ENCODE data around the gene KTN1.

Gene KTN1

DNA sequence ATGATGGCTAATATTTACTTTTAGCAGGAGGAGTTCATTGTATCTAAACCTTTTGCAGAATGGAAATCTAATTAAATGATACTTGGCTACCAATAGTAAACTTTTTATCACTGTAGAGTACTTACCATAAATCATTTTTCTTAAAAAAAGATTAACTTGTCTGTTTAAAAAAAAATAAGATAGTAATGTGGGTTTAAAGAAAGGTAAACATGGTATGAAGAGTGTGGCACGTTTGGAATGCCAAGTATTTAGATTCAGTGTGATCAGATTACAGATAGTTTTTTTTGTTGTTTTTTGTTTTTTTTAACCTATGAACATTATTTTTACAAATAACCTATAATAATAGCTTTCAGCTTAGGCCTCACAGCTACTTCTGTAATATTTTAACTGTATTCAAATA lies 25.8 kb downstream of the KTN1 start:
- DNase-seq (ENCODE audit: low read depth in 2 of 2) = no peak

DNA sequence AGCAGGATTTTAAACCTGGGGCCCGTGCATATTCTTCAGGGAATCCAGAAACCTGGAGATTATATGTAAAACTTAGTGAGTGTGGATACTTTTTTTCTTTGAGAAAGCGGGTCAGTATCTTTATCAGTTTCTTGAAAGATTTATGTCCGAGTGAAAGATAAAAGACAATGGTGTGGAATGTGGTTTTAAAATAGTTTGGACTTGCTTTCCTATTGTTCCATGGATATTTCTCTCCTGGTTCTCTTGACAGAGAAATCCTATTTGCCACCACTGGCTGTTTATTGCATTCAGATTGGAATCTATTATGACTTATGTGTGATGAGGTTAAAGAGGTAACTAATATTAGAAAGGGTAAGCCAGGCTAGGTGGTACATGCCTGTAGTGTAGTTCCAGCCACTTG lies 27.4 kb downstream of the KTN1 start:
- no peak for DNase-seq (ENCODE audit: low read depth in 2 of 2)

DNA sequence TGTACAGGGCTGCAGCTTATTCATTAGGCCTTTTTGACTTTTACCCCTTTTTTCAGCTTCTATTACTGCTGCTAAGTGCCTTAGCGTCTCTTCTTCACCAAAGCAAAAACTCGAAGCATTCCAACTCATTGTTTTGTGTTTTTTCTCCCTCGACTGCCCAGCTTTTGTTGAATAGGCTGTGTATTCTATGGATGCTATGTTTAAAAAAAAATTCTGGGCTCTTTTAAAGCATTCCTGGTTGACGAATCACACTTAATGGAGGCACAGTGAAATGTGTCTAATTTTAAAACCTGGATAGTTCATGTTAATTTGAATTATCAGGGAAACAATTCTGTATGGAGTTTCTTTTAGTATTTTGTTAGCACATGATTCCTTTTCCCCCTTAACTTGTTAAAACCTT lies 29.7 kb downstream of the KTN1 start:
- DNase-seq (ENCODE audit: low read depth in 2 of 2) = no peak

DNA sequence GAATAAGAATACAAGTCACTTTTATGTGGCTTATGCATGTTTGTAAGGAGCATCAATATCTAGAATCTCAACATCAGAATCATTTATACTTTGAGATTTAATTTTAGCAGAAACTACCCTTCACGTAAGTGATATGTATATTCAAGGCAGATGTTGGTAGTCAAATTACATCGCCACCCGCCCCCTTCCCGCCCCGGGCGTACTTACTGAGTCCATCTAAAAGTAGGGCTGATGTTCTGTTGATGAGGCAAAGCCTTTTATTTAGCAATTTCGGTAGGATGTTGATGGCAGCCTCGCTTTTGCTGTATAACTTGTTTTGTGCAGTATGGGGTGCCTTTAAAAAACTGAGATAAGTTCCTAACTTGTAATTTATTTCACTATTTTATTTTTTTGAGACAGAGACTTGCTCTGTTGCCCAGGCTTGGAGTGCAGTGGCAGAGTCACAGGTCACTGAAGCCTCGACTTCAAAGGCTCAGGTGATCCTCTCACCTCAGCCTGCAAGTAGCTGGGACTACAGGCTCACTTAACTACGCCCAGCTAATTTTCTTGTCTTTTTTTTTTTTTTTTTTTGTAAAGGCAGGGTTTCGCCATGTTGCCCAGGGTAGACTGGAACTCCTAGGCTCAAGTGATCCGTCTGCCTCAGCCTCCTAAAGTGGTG lies 30.8 kb downstream of the KTN1 start:
- no peak for DNase-seq (ENCODE audit: low read depth in 2 of 2)

DNA sequence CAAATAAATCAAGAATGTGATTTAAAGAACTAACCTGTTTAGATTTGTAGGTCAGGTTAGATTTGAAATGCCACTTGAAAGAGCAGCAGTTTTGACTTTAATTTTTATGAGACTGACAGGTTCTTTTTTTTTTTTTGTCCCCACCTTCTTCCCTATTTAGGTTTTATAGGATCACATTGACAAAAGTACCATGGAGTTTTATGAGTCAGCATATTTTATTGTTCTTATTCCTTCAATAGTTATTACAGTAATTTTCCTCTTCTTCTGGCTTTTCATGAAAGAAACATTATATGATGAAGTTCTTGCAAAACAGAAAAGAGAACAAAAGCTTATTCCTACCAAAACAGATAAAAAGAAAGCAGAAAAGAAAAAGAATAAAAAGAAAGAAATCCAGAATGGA lies 31.9 kb downstream of the KTN1 start:
- DNase-seq (ENCODE audit: low read depth in 2 of 2) = no peak

DNA sequence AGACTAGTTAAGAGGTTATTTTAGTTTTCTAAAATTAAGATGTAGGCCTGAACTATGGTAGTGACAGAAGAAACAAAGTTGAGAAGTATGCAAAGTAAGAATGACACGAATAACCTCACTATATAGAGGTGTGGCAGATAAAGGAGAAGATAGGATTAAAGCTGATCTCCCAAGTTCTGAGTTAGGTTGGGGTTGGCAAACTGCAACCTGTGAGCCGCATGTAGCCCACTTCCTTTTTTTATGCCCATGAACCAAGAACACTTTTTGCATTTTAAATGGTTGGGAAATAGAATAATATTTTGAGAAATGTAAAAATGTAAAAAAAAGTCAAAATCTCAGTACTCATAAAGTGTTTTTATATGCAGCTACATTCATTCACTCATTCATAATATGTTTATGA lies 34.3 kb downstream of the KTN1 start:
- no peak for DNase-seq (ENCODE audit: low read depth in 2 of 2)

DNA sequence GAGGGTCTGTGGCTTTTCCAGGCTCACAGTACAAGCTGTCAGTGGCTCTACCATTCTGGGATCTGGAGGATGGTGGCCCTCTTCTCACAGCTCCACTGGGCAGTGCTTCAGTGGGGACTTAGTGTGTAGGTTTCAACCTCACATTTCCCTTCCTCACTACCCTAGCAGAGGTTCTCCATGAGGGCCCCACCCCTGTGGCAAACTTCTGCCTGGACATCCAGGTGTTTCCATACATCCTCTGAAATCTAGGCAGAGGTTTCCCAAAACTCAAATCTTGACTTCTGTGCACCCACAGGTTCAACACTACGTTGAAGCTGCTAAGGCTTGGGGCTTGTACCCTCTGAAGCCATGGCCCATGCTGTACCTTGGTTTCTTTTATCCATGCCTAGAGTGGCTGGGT lies 40.3 kb downstream of the KTN1 start:
- DNase-seq (ENCODE audit: low read depth in 2 of 2) = no peak

DNA sequence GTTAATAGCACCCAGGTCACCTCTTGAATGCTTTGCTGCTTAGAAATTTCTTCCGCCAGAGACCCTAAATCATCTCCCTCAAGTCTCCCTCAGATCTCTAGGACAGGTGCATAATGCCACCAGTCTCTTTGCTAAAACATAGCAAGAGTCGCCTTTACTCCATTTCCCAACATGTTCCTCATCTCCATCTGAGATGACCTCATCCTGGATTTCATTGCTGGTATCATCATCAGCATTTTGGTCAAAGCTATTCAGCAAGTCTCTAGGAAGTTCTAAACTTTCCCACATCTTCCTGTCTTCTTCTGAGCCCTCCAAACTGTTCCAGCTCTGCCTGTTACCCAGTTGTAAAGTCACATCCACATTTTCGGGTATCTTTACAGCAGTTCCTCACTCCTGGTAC lies 41.0 kb downstream of the KTN1 start:
- no peak for DNase-seq (ENCODE audit: low read depth in 2 of 2)

DNA sequence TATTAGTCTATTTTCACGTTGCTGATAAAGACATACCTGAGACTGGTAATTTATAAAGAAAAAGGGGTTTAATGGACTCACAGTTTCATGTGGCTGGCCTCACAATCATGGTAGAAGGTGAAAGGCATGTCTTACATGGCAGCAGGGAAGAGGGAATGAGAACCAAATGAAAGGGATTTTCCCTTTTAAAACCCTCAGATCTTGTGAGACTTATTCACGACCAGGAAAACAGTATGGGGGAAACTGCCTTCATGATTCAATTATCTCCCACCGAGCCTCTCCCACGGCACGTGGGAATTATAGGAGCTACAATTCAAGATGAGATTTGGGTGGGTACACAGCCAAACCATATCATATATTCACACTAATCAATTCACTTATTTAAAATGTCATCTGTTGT lies 41.4 kb downstream of the KTN1 start:
- no peak for DNase-seq (ENCODE audit: low read depth in 2 of 2)

DNA sequence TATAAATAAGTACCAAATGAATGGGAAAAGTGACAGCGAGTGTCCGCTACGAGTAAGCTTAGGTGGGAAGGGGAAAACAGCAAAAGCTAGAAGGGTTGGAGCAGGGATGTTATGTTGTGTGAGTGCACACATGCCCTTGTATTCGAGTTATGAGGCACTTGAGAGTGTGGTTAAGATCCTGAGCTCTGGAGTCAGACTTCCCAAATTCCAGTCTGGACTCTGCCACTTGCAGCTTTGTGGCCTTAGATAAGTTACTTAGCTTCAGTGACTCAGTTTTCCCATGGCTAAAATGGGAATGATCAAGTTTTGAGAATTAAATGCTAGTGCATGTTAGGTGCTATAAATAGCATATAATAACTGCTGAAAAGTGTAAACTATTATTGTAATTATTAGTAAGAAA lies 44.9 kb downstream of the KTN1 start:
- DNase-seq (ENCODE audit: low read depth in 2 of 2) = no peak

DNA sequence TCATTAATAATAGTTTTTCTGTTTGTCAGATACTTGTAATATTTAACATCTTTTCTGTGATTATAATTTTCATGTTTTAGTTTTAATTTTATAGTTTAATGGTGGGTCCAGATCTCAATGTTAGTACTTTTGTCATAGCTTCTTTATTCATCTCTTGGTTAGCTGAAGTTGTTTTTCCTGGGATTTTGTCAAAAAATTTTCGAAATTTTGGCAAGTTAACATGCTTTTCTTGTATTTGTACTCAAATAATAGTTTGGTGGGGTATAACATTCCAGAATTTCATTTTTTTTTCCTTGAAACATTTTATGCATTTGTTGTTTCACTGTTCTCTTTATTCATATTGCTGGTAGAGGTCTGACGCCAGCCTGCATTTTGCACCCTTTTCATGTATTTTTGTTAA lies 45.5 kb downstream of the KTN1 start:
- DNase-seq (ENCODE audit: low read depth in 2 of 2) = no peak

DNA sequence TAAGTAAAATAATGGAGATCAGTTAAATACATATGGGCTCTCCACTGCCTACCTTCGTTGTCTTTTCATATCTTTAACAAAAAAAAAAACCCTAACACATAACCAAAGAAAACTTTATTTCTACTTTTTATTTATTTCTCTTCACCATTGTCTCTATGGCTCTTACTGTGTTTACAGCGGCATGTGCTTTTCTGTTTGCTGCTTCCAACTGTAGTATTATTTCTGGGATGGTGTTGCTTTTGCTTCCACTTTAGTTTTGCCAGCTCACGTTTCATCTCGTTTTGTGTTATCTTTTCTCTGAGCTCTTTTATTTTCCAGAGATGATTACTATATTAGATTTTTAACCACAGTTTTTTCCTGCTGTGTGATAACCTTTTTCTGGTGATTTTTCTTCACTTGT lies 46.1 kb downstream of the KTN1 start:
- DNase-seq (ENCODE audit: low read depth in 2 of 2) = no peak

DNA sequence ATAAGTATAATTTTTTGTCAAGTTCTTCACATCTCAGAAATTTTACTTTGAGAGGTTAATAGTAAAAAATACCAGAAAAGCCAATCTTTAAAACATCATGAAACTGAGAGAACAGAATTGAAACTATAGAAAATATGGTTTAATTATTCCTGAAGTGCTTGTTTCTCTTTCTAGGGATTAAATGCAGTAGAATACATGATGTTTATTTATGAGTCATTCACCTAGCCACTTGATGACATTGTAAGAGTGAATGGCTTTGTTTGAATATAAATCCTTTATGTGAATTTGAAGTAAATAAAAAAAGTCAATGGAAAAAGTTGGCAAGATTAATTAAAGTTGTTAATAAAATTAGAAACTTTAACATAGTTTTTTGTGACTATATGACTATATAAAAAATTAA lies 48.4 kb downstream of the KTN1 start:
- DNase-seq (ENCODE audit: low read depth in 2 of 2) = no peak

DNA sequence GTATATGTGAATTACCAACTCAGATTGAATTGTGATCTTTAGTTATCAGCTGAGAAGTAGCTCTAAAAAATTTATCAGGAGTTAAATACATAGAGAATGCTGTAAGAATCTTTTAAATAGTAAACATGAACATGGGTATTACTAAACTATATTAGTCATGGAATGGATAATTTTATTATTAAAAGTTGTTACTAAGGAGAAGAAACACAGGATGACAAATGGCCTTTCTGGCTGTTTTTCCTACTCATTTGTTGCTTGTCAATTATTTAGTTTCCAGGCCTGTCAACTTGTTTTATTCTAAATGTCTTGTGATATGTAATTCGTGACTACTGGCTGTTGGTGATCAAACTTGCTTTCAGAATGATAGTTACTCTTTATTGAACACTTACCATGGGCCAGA lies 58.7 kb downstream of the KTN1 start:
- DNase-seq (ENCODE audit: low read depth in 2 of 2) = no peak

DNA sequence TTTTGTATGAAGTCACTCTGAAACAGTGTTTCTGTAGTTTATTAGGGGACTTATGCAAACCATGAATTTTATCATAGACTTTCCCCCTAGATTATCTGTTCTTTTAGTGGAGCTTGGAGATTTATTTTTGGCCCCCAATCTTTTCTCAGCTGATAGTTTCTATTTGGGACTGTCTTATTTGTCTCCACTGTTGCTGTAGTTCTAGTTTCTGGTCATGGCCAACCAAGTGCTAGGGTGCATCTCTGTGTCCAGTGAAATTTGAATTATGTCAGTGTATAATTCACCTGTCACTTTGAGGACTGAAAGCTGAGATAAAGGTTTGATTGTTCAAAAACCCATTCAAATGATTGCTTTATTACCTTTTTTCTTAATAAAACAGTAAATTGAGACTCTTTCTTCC lies 61.3 kb downstream of the KTN1 start:
- no peak for DNase-seq (ENCODE audit: low read depth in 2 of 2)

DNA sequence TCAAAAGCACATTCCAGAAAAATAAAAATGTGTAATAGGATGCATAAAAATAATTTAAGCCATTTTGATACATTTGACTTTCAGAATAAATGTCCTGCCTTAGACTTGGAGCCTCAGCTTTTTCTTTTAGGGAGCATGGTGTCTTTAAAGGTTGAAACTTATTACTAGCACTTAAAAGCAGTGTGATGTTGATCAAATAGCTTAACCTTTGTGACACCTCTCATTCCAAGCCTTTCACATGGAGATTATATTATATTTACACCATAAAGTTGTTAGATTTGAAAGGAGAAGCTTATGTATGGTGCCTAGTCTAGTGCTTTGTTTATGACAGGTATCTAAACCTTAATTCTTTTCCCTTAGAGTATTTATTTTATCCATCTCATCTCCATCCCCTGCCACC lies 61.9 kb downstream of the KTN1 start:
- DNase-seq (ENCODE audit: low read depth in 2 of 2) = no peak

DNA sequence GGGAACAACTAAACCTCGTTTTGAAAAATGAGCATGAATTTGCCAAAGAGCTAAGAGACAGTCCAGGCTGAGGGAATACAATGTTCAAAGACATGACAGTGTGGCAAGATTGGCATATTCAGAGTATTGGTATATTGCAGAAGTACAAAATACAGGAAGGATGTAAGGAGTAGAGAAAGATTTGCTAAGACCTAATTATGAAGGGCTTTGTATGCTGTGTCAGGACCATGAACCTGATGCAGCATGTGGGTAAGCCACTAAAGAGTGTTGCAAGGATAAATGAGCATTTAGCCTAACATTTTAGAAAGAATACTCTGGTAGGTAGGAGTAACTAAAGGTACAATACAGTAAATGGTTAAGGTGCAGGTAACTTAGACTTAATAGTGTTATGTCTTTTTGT lies 65.1 kb downstream of the KTN1 start:
- DNase-seq (ENCODE audit: low read depth in 2 of 2) = no peak

DNA sequence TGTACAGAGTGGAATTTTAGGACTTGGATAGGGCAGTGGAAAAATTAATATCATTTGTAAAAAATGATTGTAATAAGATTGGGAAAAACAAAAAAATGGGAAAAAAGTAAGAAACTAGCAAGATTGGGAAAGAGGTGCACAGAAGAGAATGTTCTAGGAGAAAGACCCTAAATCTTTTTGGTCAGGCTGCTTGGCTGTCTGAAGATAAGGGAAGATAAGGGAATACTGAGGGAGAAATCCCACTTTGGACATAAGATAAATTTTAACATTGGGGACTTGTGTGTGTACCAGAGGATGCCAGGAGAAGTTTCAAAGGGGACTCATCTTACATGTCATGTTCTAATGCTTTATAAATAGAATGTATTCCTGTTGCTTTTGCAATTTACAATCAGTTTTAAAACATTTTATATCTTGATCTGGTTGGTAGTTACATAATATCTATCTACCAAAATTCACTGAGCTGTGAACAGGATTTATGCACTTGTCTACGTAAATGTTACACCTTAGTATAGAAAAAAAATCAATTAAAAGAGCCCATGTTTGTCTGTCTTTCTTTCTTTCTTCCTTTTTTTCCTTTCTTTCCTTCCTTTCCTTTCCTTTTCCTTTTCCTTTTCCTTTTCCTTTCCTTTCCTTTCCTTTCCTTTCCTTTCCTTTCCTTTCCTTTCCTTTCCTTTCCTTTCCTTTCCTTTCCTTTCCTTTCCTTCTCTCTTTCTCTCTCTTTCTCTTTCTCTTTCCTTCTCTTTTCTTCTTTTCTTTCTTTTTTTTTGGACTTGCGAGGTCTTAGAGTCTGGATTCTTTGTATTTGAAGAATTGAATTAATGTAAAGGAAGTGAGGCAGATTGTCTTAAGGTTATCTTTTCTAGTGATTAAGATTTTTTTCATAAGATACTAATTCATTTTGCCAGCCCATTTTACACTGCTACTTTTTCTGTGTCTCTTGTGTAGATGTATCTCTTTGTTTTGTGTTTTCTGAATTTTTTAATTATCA lies 66.1 kb downstream of the KTN1 start:
- DNase-seq (ENCODE audit: low read depth in 2 of 2) = no peak

DNA sequence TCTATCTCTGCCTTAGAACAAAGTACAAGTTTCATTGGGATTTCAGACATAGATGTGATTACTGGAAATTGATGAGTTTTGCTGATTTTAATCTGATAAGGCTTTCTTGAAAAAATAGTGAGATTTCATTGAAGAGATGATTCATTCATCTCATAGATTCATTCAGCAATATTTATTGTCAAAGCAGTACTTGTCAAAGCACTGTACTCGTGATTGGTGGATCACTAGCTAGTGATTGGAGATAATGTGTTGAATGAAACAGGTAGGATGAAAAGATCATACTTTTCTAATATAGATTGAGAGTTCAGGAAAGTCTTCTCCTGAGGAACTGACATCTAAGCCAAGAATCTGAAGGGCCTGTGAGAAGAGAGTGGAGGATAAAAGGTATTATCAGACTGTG lies 71.0 kb downstream of the KTN1 start:
- no peak for DNase-seq (ENCODE audit: low read depth in 2 of 2)

DNA sequence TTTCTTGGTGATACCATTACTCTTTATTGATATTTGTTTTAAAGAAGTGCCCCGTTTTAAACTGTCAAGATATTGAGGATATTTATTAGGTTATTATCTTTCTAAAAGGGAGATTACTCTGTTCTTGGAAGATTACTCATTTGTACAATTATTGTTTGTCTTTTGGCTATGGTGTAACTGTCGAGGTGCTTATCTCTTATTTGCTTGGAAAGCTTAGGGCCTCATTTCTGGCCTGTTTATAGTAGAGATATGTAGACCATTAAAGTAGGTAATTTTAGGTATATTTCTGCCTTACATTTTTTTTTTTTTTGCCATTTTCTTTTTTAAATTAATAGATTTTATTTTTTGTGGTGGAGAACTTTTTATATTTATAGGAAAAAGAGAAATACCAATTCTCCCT lies 74.2 kb downstream of the KTN1 start:
- no peak for DNase-seq (ENCODE audit: low read depth in 2 of 2)

DNA sequence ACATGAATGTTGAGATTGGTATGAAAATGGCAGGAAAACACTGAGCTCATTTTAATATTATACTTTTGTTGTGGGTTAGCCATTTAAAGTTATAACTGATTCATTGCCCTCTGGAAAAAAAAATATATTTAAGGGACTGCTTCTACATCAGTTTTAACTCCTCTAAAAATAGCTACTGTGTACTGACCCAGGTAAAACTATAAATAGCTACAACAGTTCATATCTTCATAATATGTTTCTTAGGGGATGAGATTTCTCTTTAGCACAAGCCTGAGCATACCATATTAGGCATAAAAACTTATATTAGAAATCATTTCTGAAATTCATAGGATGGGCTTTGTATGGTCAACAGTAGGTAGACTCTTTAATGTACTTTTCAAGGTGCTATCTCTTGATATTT lies 81.0 kb downstream of the KTN1 start:
- DNase-seq (ENCODE audit: low read depth in 2 of 2) = no peak

DNA sequence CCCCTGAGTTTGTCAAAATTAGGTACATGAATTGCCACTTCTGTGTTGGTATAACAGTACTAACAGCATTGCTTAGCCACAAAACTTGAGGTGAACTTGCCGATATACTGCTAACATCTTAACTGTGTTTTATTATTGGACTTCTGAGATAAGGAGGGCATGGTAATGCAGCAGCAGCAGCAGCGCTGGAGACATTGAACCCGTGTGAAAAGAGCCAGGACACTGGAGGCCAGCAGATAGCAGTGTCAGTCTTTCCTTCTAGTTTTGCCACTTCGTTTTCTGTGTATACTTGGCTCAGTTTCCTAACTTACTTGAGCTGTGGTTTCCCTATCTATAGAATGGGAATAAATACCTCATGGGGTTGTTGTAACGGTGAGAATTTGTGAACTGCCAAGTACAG lies 82.7 kb downstream of the KTN1 start:
- no peak for DNase-seq (ENCODE audit: low read depth in 2 of 2)

DNA sequence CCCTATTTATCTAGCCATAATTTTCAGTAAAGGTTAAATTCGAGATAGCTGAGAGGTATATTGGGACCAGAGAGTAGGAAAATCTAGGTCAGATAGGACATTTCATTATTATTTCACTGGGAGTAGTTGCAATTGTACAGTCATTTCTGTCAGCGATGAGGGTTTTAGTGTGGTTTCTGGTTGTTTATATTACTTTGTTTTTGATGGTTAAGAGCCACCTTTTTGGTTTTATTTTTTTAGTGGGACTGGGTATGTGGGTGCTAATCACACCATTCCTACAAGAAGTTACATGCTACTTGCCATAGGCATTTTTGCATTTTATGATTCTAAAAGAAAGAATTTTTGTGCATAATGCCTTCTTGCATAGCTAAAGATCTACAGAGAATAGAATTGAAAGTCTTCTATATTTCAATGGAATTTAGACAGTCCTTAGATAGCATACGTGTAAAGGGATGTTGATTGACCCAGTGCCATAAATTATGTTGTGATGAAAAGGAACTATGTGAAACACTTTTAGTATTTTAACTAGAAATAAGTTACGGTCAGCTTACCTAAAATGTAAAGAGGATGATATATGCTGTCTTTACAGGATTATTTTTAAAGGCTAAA lies 85.2 kb downstream of the KTN1 start:
- no peak for DNase-seq (ENCODE audit: low read depth in 2 of 2)

Data from stimulated activated CD4-positive, alpha-beta T cell treated with anti-CD3 and anti-CD28 coated beads, Interleukin-1b, Interleukin-23, amount 100 ng/mL, for 4 hours (primary cell).